ENCODE measurements around the gene MXRA7.
"Not testable (repeated sequence)": the region's sequence is repeated elsewhere in the genome, so short reads cannot be mapped to it uniquely, and the experiment has no call there.

MXRA7 gene

DNA sequence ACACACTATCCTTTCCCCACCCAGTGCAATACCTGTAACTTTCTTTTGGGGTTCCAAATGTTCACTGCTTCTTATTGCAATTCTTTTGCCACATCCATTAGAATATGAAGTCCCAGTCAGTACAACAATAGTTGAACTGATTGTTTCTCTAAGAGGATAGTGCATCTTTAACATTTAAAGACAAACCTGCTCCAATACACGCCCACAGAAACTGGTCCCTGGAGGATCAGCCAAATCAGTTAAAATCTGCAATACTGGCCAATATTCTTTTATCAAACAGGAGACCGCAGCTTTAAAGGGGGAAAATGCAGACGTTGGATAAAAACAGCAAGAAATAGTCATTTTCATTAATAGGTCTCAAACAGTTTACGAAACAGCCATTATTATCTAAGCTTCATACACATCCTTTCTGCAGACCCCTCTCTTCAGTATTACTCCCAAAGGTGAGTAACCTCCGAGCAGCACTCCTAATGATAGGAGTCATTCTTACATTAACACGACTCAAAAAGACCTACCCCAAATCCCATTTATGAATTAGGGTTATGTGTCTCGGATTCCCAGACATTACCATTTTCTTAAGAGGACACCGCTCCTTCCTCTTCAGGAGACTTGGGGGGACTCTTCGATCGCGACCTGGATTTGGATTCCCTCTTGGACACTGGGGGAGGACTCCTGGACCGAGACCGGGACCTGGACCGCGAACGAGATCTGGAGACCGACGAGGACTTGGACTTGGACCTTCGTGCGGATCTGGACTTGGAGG lies 25.0 kb upstream of the MXRA7 start:
- DNase-seq: no peak

- peak; percentile 52 for DNase-seq
Observed at GRCh38 chr17:76735006-76735405, 24.2 kb upstream of the MXRA7 start.

DNA sequence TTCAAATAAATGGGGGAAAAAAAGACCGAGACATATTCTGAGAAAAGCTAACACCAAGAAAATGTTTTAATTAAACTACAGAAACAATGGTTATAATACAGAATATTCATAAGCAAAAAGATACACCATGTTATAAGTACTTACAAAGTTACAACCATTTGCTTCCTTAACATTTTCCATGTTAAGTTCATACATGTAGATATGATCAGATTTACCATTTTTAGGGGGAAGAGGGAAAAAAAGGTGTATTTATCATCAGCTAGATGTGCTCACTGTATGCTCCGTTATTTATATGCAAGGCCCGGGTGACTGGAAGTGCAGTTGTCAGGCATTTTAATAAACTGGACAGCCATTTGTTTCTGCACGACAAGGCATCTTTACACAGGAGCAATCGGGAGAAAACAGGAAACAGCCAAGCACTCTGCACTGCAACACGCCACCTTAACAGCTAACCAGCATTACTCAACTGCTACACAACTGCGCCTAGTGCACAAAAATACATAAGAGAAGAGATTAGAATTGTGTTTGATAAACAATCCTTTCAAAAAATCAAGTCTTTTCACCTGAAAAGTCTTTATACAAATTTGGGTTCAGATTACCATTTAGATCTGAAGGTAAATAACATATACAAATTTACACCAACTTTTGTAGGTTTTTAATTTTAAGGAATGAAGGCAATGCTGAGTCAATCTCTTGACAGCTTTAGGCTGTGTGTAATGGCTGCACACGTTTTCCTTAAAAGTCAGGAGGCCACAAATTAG lies 23.5 kb upstream of the MXRA7 start:
- peak; percentile 28 for DNase-seq

DNA sequence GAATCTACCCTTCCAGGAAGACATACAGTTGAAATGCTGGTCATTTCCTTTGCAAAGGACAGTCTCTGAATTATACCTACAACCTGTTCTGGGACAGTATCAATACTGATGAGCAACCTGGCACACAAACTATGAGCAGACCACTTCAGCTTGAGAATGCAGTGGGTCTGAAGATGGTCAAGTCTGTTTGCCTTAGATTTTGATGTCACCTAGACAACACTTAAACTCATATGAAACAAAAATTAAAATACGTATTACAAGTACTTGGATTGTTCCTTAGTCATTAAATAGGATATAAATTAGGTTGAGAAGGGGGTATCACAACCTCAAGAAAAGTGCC lies 22.8 kb upstream of the MXRA7 start:
- DNase-seq: no peak

DNA sequence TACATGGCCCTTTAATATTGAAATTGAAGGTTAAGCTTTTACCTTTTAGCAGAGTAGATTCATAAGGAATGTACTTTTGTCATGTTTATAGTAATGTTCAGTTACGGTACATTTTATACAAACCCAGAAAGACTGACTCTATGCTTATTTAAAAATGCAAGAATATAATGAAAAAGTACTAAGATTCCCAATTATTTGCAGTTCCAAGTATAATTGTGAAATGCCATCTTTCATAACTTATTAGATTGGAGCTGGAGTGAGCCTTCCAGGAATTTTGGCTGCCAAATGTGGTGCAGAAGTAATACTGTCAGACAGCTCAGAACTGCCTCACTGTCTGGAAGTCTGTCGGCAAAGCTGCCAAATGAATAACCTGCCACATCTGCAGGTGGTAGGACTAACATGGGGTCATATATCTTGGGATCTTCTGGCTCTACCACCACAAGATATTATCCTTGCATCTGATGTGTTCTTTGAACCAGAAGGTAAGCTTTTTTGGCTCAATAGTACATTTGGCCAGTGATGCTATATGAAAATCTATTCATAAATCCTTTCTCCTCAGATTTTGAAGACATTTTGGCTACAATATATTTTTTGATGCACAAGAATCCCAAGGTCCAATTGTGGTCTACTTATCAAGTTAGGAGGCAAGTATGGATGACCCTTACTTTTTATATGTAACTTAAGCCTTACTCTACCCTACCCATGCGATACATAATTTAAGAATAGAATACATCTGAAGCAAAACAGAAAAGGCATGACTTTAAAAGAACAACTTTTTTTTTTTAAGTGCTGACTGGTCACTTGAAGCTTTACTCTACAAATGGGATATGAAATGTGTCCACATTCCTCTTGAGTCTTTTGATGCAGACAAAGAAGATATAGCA lies 22.2 kb upstream of the MXRA7 start:
- DNase-seq: peak; percentile 29

- not testable (repeated sequence) for DNase-seq
Observed at GRCh38 chr17:76731800-76732733, 21.3 kb upstream of the MXRA7 start.

- peak; percentile 42 for DNase-seq
Observed at GRCh38 chr17:76727745-76728456, 17.1 kb upstream of the MXRA7 start.

DNA sequence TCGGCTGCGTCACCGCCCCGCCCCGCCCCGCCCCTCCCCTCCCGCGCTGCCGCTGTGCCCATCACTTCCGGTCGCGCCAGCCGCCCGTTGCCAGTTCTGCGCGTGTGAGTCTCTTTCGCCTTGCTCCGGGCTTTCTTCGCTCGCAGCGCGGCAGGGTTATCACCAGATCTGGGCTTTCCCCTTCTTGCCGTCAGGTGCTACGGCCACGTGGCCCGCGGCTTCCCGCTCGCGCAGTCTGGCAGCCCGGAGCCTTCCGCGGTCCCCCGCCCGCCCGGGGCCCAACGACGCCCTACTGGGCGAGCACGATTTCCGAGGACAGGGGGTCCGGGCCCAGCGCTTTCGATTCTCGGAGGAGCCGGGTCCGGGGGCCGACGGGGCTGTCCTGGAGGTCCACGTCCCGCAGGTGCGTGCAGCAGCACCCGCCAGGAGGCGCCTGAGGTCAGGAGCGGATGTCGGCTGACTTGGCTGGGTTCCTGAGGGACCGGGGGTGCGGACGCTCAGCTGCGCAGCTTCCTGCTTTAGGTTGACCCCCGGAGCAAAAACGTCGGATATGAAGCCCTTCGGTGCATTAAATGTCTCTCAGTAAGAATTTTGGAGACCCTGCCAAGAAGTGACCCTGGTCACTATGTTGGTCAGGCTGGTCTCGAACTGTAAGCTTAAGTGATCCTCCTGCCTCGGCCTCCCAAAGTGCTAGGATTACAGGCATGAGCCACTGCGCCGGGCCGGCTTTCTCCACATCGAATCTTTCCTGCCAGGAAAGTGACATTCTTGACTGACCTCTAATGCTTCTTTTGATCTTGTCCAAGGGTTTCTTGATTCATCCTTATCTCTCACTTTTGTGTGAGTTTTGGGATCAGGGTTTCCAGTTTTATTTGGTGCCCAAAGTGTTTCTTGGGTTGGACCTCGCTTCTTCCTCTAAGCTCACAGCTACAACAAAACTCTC lies 16.3 kb upstream of the MXRA7 start, which contains the start of gene METTL23:
Gene METTL23, plus strand, starts transcription at position 64 of the 943 bp plus-strand sequence. CDS start 2,872 bp downstream, outside the sequence.
- no peak for DNase-seq

DNA sequence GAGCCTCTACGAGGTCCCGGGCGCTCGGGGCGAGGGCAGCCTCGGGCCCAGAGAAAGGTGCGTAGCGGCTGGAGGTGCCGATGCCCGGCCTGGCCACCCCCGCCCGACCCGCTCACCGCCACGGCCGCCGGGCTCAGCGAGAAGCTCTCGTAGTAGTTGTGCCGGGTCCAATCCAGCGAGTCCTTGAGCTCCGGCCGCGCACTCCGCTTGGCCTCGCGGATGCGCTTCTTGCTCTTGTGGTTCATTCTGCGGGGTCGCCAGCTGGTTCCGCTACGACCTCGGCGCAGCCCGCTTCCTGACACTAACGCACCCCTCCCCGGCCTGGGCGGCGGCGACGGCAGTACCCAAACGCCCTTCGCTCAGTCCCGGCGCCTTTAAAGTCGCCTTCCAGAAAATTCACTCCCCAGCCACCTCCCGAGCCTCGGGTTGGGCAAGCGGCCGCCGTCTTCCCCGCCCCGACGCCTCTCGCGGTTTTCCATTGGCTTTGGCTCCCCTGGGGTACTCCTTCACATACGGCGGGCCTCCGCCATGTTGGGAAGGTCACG lies 15.5 kb upstream of the MXRA7 start, which contains the start of gene JMJD6:
Gene JMJD6, minus strand, starts transcription at position 376 of the 545 bp plus-strand sequence. Its CDS starts 131 bp downstream, at position 245.
- DNase-seq: peak; percentile 97

DNA sequence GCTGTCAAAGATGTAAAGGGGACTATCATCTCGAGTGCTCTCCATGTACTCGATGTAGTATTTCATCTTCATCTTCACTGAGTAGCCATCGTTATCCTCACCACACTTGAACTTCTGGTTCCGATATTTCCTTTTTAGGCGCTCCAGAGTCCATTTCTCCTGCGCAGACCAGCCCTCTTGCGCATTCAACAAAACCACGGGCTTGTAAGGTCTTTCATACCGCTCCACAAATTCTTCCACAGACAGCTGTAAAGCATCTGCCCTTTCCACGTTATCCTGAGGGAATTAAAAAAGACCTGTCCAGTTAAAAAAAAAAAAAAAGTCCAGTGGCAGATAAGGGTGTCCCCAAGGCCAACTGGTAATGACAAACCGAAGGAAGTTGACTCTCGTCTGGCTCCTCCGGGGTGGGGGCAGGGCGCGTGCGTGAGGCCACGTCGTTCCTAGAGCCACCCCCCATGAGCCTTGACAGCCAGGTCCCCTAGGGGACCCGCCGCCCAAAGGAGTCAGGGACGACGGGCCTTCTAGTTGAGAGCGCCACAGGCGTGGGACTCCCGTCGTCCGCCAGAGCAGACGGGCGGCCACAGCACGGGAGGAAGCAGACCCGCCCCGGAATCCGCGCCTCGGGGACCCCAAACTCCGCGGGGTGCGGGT lies 14.9 kb upstream of the MXRA7 start:
- DNase-seq: peak; percentile 76

DNA sequence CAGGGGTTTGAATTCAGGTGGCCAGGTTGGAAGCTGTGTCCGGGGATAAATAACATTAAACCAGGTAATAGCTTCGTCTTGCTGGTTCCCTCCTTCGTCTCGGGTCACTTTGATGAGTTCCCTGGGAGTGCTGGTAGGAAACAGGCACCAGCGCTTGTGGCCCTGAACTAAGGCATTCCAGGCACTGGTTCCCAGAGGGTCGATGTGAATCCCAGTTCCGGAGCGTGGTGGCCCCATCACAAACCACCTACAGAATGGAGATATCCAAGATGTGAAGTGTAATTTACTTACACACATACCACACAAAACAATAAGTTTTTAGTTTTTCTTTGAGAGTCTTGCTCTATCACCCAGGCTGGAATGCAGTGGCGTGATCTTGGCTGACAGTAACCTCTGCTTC lies 13.0 kb upstream of the MXRA7 start:
- no peak for DNase-seq

DNA sequence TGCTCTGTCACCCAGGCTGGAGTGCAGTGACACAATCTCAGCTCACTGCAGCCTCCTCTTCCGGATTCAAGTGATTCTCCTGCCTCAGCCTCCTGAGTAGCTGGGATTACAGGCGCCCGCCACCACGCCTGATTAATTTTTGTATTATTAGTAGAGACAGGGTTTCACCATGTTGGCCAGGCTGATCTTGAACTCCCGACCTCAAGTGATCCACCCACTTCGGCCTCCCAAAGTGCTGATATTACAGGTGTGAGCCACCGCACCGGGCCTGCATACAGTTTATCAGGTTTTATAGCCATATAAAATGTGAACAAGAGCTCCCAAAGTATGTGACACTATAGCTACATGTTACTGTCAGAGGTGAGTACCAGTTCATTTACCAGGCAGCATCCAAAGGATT lies 12.2 kb upstream of the MXRA7 start:
- DNase-seq: not testable (repeated sequence)

DNA sequence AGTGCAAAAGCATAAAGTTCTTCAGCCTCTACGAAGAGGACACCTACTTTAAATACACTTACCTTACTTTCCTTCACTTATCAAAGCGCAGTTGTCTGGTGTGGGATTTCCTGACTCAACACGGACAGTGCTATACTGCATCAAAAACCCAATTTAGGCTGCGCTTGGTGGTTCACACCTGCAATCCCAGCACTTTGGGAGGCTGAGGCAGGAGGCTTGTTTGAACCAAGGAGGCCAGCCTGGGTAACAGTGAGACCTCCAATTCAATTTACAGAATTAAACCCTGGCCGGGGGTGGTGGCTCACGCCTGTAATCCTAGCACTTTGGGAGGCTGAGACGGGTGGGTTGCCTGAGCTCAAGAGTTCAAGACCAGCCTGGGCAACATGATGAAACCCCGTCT lies 11.5 kb upstream of the MXRA7 start:
- DNase-seq: no peak

GRCh38 chr17:76721463-76721862 lies 10.7 kb upstream of the MXRA7 start:
- DNase-seq: no peak

GRCh38 chr17:76720941-76721340 lies 10.2 kb upstream of the MXRA7 start:
- DNase-seq: no peak

- no peak for DNase-seq
Observed at GRCh38 chr17:76720211-76720610, 9.4 kb upstream of the MXRA7 start.

DNA sequence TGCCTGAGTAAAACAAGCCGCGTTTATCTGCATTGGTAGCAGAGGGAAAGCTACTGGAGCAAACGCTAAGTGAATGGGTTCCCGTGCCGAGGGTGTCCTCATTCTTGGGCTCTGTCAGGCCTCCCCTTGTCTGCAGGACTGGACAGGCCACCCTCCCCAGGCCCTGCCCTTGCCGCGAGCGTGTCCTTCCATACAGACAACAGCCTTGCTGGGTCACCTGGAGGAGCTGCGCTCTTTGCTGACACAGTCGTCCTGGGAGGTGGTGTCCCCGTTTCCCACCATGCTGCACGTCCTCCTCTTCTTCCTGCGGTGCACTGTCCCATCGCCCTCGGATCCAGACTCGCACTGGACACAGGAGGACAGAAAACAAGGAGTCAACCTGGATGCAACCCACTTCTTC lies 7.8 kb upstream of the MXRA7 start:
- DNase-seq: no peak

GRCh38 chr17:76716839-76717215 lies 6.1 kb upstream of the MXRA7 start:
- no peak for DNase-seq

DNA sequence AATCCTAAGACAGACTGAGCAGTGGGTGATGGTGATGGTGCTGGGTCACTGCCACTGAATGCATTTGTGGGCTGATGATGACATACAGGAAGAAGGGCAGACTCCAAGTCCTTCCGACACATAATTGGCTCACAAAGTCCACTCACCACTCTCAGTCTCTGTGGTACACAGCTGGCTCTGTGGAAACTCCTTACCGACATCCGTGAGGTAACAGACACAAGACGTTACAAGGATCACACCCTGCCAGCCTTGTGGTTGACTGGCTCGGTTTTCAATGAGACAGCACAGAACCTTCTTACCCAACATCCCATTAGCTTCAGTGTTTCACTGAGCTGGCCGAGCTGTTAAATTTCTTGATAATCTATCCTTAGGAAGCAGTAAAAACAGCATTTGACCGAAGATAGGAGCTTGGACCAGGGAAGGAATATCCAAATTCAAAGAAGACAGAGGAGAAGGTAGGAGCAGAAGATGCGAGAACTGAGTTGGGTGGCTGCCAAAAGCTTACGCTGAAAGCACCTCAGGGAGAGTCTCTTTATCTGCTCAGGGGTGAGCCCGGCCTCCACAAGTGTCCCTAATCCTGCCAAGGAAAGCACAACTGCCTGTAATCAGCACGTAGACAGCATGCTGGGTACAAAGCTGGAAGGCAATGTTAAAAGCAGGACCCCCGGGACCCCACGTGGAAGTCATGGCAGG lies 5.5 kb upstream of the MXRA7 start:
- peak; percentile 87 for DNase-seq

Data from CD4-positive, alpha-beta T cell treated with Interleukin-10 for 1 hour (primary cell).